Liver (tissue), 3 donors: ENCODE data around the gene THRA.

Experiments
- CTCF ChIP-seq: fragments of 150-350 bp; IDR thresholded peaks from 2 replicates; pipeline ENCODE4 v1.5.1; 2017; ENCODE audit warnings: improper control_type of control experiment, low read depth, low read length; ENCODE audit not compliant: missing input control
- EGR1 ChIP-seq, 2 donors: IDR thresholded peaks; 2 replicates each; pipeline ENCODE4 v1.6.1; 2016 to 2018; ENCODE audit warnings: antibody characterized with exemption in 2 of 2, low read depth in 2 of 2
- TAF1 ChIP-seq: conservative IDR thresholded peaks from 2 replicates; pipeline ENCODE4 v1.6.1; 2016; ENCODE audit warnings: antibody characterized with exemption, mild to moderate bottlenecking
- donor health status: healthy.
- donor health status: healthy.

GRCh38 chr17:40022497-40022896 lies 40.3 kb upstream of the THRA start:
- TF ChIP-seq TAF1, result no peak
- no peak for TF ChIP-seq CTCF
- TF ChIP-seq EGR1 (IDR thresholded peaks at IDR 0.05; ENCODE audit: low read depth in 2 of 2), result no peak
